SH-SY5Y (cell line): ENCODE data around the gene ITGB2.

Experiments used
- GATA2 ChIP-seq: IDR thresholded peaks from 2 replicates; pipeline ENCODE4 v1.6.1; 2011; ENCODE audit warnings: mild to moderate bottlenecking, low read depth, low read length
- GATA3 ChIP-seq: IDR thresholded peaks from 2 replicates; pipeline ENCODE4 v1.6.1; 2011; ENCODE audit warnings: low read depth, mild to moderate bottlenecking, low read length, moderate library complexity

- TF ChIP-seq GATA2 (no peak), GATA3 (no peak)
These were observed 27.2 kb upstream of the ITGB2 start for GRCh38 chr21:44947930-44948331.
